ENCODE measurements around the gene MAN1A1. TPM values are rescaled to one million over a fixed set of nuclear protein-coding genes. Genes with fewer than 3 reads are reported as not detected.
A peak's percentile ranks its signal among the peaks of the same experiment; 100 is the strongest.

MAN1A1 gene
- total RNA-seq, 4 donors from 2014 or later = 52.7 to 123 (median 97.1) TPM

- Histone ChIP-seq H3K9me3 (peaks cover 8 to 11% of the 10 kb centered on the region in 2 donors), H3K36me3 (no peaks in the 10 kb centered on the region), H3K4me1 (no peaks in the 10 kb centered on the region), H3K4me3 (no peak overlapping the region), H3K27ac (no peak overlapping the region), H3K27me3 (no peaks in the 10 kb centered on the region)
- no peak for DNase-seq
- in situ Hi-C loops (cut with MboI; ENCODE audit: low pct_ligation_motif_present in 1 of 4, low pct_unique_long_range_greater_than_20kb in 1 of 4, low sequenced_read_pairs in 3 of 4) (no loop called here), intact Hi-C loops (cut with DNase I; ENCODE audit: low total_unique reads) (no loop called here)
- TF ChIP-seq POLR2AphosphoS5 (IDR thresholded peaks at IDR 0.05) = no peak
- TF ChIP-seq CTCF (IDR thresholded peaks at IDR 0.05) = no peak
- no peak for TF ChIP-seq EP300 (IDR thresholded peaks at IDR 0.05; ENCODE audit: low read depth)
- no peak for TF ChIP-seq POLR2A (IDR thresholded peaks at IDR 0.05)
- WGBS, 2 donors (ENCODE audit: low coverage in 1 of 2) = 58 to 86% methylated on average over 1 of the region's 1 CpG
Measured at GRCh38 chr6:119267126-119267905, 82.2 kb downstream of the MAN1A1 start.

- no peaks in the 10 kb centered on the region for H3K4me1 ChIP-seq
- H3K4me3 ChIP-seq = no peak overlapping the region
- intact Hi-C loops (cut with DNase I; ENCODE audit: low total_unique reads) = no loop called here
- in situ Hi-C loops (cut with MboI; ENCODE audit: low pct_ligation_motif_present in 1 of 4, low pct_unique_long_range_greater_than_20kb in 1 of 4, low sequenced_read_pairs in 3 of 4) = no loop called here
- TF ChIP-seq EP300 (IDR thresholded peaks at IDR 0.05; ENCODE audit: low read depth) (no peak), POLR2AphosphoS5 (IDR thresholded peaks at IDR 0.05) (no peak), CTCF (IDR thresholded peaks at IDR 0.05) (no peak), POLR2A (IDR thresholded peaks at IDR 0.05) (no peak)
- DNase-seq = no peak
- no peaks in the 10 kb centered on the region for H3K27me3 ChIP-seq
- H3K27ac ChIP-seq = no peak overlapping the region
- no peaks in the 10 kb centered on the region for H3K9me3 ChIP-seq
- H3K36me3 ChIP-seq = no peaks in the 10 kb centered on the region
Measured at GRCh38 chr6:119264854-119265397, 84.6 kb downstream of the MAN1A1 start.

GRCh38 chr6:119262612-119263011 is 86.9 kb downstream of the MAN1A1 start:
- Histone ChIP-seq H3K9me3 (no peaks in the 10 kb centered on the region), H3K27me3 (no peaks in the 10 kb centered on the region), H3K36me3 (no peaks in the 10 kb centered on the region), H3K4me3 (no peak overlapping the region), H3K27ac (no peak overlapping the region), H3K4me1 (peaks cover 0 to 5% (median 0%) of the 10 kb centered on the region in 4 donors)
- 50 to 68% methylated on average over 2 of the region's 2 CpGs for WGBS, 2 donors (ENCODE audit: low coverage in 1 of 2)
- in situ Hi-C loops (cut with MboI; ENCODE audit: low pct_ligation_motif_present in 1 of 4, low pct_unique_long_range_greater_than_20kb in 1 of 4, low sequenced_read_pairs in 3 of 4) (no loop called here), intact Hi-C loops (cut with DNase I; ENCODE audit: low total_unique reads) (no loop called here)
- DNase-seq = no peak
- TF ChIP-seq EP300 (IDR thresholded peaks at IDR 0.05; ENCODE audit: low read depth) (no peak), CTCF (IDR thresholded peaks at IDR 0.05) (no peak), POLR2AphosphoS5 (IDR thresholded peaks at IDR 0.05) (no peak), POLR2A (IDR thresholded peaks at IDR 0.05) (no peak)

- in situ Hi-C loops (cut with MboI; ENCODE audit: low pct_ligation_motif_present in 1 of 4, low pct_unique_long_range_greater_than_20kb in 1 of 4, low sequenced_read_pairs in 3 of 4) = no loop called here
- no peak for TF ChIP-seq POLR2AphosphoS5 (IDR thresholded peaks at IDR 0.05)
- TF ChIP-seq POLR2A (IDR thresholded peaks at IDR 0.05) = no peak
- no peak for TF ChIP-seq EP300 (IDR thresholded peaks at IDR 0.05; ENCODE audit: low read depth)
- no peak for TF ChIP-seq CTCF (IDR thresholded peaks at IDR 0.05)
- H3K27ac ChIP-seq = peak overlapping the region in 2 of 4 donors; percentile 34 to 36
- no peaks in the 10 kb centered on the region for H3K9me3 ChIP-seq
- WGBS, 2 donors (ENCODE audit: low coverage in 1 of 2) = 81 to 86% methylated on average over 3 of the region's 3 CpGs
- H3K36me3 ChIP-seq = no peaks in the 10 kb centered on the region
- no peak overlapping the region for H3K4me3 ChIP-seq
- no peaks in the 10 kb centered on the region for H3K27me3 ChIP-seq
- intact Hi-C loops (cut with DNase I; ENCODE audit: low total_unique reads) = no loop called here
- peaks cover 0 to 5% (median 0%) of the 10 kb centered on the region in 4 donors for H3K4me1 ChIP-seq
- no peak for DNase-seq
Measured at GRCh38 chr6:119261944-119262284, 87.6 kb downstream of the MAN1A1 start.

Measured in transverse colon (tissue), 4 donors.